SK-N-SH treated with all-trans-retinoic acid at 6 μM for 48 hours (cell line): ENCODE results near the gene HIF3A.

ENCODE experiments used
- ATAC-seq: fragments of 200-7000 bp; cut with Tn5 transposase; 3 replicates; pipeline ENCODE4 v1.9.1; 2020; ENCODE audit warnings: mild to moderate bottlenecking, moderate library complexity
- ARNTL ChIP-seq: fragments of 450-650 bp; formaldehyde crosslinking; IDR thresholded peaks from 2 replicates; pipeline ENCODE4 v1.5.0; 2020; ENCODE audit warnings: low read depth, mild to moderate bottlenecking, moderate library complexity, borderline replicate concordance
- CSDC2 ChIP-seq: fragments of 250-450 bp; sonication (Bioruptor Pico); IDR thresholded peaks from 2 replicates; pipeline ENCODE4 v1.5.0; 2020; ENCODE audit warnings: mild to moderate bottlenecking, moderate library complexity
- CSRNP3 ChIP-seq: fragments of 250-450 bp; sonication (Bioruptor Pico); IDR thresholded peaks from 2 replicates; pipeline ENCODE4 v1.5.1; 2021; ENCODE audit warnings: mild to moderate bottlenecking, moderate library complexity
- ESRRG ChIP-seq: fragments of 250-450 bp; sonication (Bioruptor Pico); IDR thresholded peaks from 2 replicates; pipeline ENCODE4 v1.6.1; 2021; ENCODE audit warnings: mild to moderate bottlenecking
- GLIS3 ChIP-seq: fragments of 250-450 bp; sonication (Bioruptor Pico); IDR thresholded peaks from 2 replicates; pipeline ENCODE4 v1.5.0; 2020; ENCODE audit warnings: mild to moderate bottlenecking, moderate library complexity
- ISL1 ChIP-seq: fragments of 250-450 bp; sonication (Bioruptor Pico); IDR thresholded peaks from 2 replicates; pipeline ENCODE4 v2.1.2; 2022; ENCODE audit warnings: mild to moderate bottlenecking, moderate library complexity
- OSR1 ChIP-seq: fragments of 250-450 bp; sonication (Bioruptor Pico); IDR thresholded peaks from 2 replicates; pipeline ENCODE4 v1.8.0; 2022; ENCODE audit warnings: moderate library complexity, mild to moderate bottlenecking, inconsistent platforms
- POU6F1 ChIP-seq: fragments of 250-450 bp; sonication (Bioruptor Pico); IDR thresholded peaks from 2 replicates; pipeline ENCODE4 v1.8.0; 2021; ENCODE audit warnings: low read depth, mild to moderate bottlenecking, moderate library complexity, borderline replicate concordance
- PPARA ChIP-seq: fragments of 250-450 bp; sonication (Bioruptor Pico); IDR thresholded peaks from 2 replicates; pipeline ENCODE4 v1.5.0; 2020; ENCODE audit warnings: mild to moderate bottlenecking, borderline replicate concordance
- RARB ChIP-seq: fragments of 250-450 bp; sonication (Bioruptor Pico); IDR thresholded peaks from 2 replicates; pipeline ENCODE4 v1.8.0; 2021; ENCODE audit warnings: mild to moderate bottlenecking, moderate library complexity
- SNAI2 ChIP-seq: fragments of 250-450 bp; sonication (Bioruptor Pico); IDR thresholded peaks from 2 replicates; pipeline ENCODE4 v1.5.0; 2020; ENCODE audit warnings: mild to moderate bottlenecking, moderate library complexity
- TCF4 ChIP-seq: fragments of 250-450 bp; sonication (Bioruptor Pico); IDR thresholded peaks from 2 replicates; pipeline ENCODE4 v1.8.0; 2021; ENCODE audit warnings: mild to moderate bottlenecking, moderate library complexity, borderline replicate concordance
- TOX ChIP-seq: fragments of 250-450 bp; sonication (Bioruptor Pico); IDR thresholded peaks from 2 replicates; pipeline ENCODE4 v1.8.0; 2021; ENCODE audit warnings: mild to moderate bottlenecking, moderate library complexity, borderline replicate concordance
- ZFP3 ChIP-seq: fragments of 250-450 bp; sonication (Bioruptor Pico); IDR thresholded peaks from 2 replicates; pipeline ENCODE4 v1.5.0; 2020; ENCODE audit warnings: mild to moderate bottlenecking, moderate library complexity
- ZFP30 ChIP-seq: fragments of 450-650 bp; formaldehyde crosslinking; IDR thresholded peaks from 2 replicates; pipeline ENCODE4 v1.5.0; 2022; ENCODE audit warnings: mild to moderate bottlenecking, moderate library complexity
- ZNF565 ChIP-seq: fragments of 450-650 bp; formaldehyde crosslinking; conservative IDR thresholded peaks from 2 replicates; pipeline ENCODE4 v1.5.0; 2020; ENCODE audit warnings: low read depth, mild to moderate bottlenecking, moderate library complexity
- ZNF8 ChIP-seq: fragments of 450-650 bp; formaldehyde crosslinking; IDR thresholded peaks from 2 replicates; pipeline ENCODE4 v1.5.0; 2020; ENCODE audit warnings: mild to moderate bottlenecking, moderate library complexity
- TF ChIP-seq, protein P1 (sequence below): fragments of 250-450 bp; sonication (Bioruptor Pico); IDR thresholded peaks from 2 replicates; pipeline ENCODE4 v1.8.0; 2020; ENCODE audit warnings: mild to moderate bottlenecking, moderate library complexity, borderline replicate concordance
- TF ChIP-seq, protein P2 (sequence below): fragments of 250-450 bp; sonication (Bioruptor Pico); IDR thresholded peaks from 2 replicates; pipeline ENCODE4 v1.5.1; 2020; ENCODE audit warnings: low read depth, mild to moderate bottlenecking, moderate library complexity

Gene HIF3A

GRCh38 chr19:46317339-46317738 lies 20.5 kb downstream of the HIF3A start:
- ATAC-seq = no peak
- TF ChIP-seq ISL1 (CRISPR knock-in tag) (no peak), ZNF565 (CRISPR knock-in tag) (no peak), ZNF8 (CRISPR knock-in tag) (no peak)
- TF ChIP-seq, protein P1, sequence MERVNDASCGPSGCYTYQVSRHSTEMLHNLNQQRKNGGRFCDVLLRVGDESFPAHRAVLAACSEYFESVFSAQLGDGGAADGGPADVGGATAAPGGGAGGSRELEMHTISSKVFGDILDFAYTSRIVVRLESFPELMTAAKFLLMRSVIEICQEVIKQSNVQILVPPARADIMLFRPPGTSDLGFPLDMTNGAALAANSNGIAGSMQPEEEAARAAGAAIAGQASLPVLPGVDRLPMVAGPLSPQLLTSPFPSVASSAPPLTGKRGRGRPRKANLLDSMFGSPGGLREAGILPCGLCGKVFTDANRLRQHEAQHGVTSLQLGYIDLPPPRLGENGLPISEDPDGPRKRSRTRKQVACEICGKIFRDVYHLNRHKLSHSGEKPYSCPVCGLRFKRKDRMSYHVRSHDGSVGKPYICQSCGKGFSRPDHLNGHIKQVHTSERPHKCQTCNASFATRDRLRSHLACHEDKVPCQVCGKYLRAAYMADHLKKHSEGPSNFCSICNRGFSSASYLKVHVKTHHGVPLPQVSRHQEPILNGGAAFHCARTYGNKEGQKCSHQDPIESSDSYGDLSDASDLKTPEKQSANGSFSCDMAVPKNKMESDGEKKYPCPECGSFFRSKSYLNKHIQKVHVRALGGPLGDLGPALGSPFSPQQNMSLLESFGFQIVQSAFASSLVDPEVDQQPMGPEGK (CRISPR knock-in tag) = no peak

DNA sequence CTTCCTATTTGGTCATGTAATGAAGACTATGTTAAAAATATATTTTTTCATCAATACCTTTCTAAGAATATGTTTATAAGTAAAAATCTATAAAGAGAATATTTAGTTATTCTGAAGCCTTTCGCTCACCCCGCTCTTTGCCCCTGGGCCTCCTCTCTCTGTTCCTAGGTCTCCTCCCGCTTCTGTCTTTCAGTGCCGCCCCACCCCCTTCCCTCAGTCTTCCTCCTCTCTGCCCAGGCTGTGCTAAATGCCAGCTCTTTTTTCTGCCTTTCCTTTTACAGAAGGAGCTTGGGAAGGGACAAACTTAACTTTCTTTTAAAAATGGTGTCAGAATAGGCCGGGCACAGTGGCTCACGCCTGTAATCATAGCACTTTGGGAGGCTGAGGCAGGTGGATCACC lies 22.8 kb downstream of the HIF3A start:
- no peak for ATAC-seq
- TF ChIP-seq GLIS3 (CRISPR knock-in tag) (no peak), TOX (CRISPR knock-in tag) (no peak), SNAI2 (CRISPR knock-in tag) (no peak), POU6F1 (CRISPR knock-in tag) (no peak), ZFP30 (no peak), PPARA (CRISPR knock-in tag) (no peak), TCF4 (CRISPR knock-in tag) (no peak), ZFP3 (CRISPR knock-in tag) (no peak), ARNTL (CRISPR knock-in tag) (no peak), CSRNP3 (CRISPR knock-in tag) (no peak), ZNF565 (CRISPR knock-in tag) (no peak), ZNF8 (CRISPR knock-in tag) (no peak), RARB (CRISPR knock-in tag) (no peak), CSDC2 (no peak)
- TF ChIP-seq, protein P1 (CRISPR knock-in tag) = no peak
- TF ChIP-seq, protein P2, sequence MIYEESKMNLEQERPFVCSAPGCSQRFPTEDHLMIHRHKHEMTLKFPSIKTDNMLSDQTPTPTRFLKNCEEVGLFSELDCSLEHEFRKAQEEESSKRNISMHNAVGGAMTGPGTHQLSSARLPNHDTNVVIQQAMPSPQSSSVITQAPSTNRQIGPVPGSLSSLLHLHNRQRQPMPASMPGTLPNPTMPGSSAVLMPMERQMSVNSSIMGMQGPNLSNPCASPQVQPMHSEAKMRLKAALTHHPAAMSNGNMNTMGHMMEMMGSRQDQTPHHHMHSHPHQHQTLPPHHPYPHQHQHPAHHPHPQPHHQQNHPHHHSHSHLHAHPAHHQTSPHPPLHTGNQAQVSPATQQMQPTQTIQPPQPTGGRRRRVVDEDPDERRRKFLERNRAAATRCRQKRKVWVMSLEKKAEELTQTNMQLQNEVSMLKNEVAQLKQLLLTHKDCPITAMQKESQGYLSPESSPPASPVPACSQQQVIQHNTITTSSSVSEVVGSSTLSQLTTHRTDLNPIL = no peak

- ATAC-seq = no peak
- TF ChIP-seq OSR1 (CRISPR knock-in tag) = no peak
- no peak for TF ChIP-seq SNAI2 (CRISPR knock-in tag)
- TF ChIP-seq POU6F1 (CRISPR knock-in tag) = no peak
- no peak for TF ChIP-seq ISL1 (CRISPR knock-in tag)
- no peak for TF ChIP-seq ESRRG (CRISPR knock-in tag)
- TF ChIP-seq RARB (CRISPR knock-in tag) = no peak
- no peak for TF ChIP-seq ZNF565 (CRISPR knock-in tag)
- no peak for TF ChIP-seq TOX (CRISPR knock-in tag)
- no peak for TF ChIP-seq GLIS3 (CRISPR knock-in tag)
These were observed 23.7 kb downstream of the HIF3A start for GRCh38 chr19:46320559-46320958.
